GM23248 (cell line): Measurements from ENCODE around the gene CD300A.

Source experiments
- EZH2 ChIP-seq: fragments of 200-600 bp; sonication (generic); IDR thresholded peaks from 2 replicates; pipeline ENCODE4 v1.6.1; 2018; ENCODE audit warnings: antibody characterized with exemption, mild to moderate bottlenecking; ENCODE audit not compliant: insufficient read depth, poor library complexity, severe bottlenecking
- EZH2phosphoT487 ChIP-seq: fragments of 200-600 bp; sonication (generic); IDR thresholded peaks from 2 replicates; pipeline ENCODE4 v1.6.1; 2018; ENCODE audit warnings: antibody characterized with exemption, moderate library complexity, mild to moderate bottlenecking, low read depth; ENCODE audit not compliant: insufficient read depth

DNA sequence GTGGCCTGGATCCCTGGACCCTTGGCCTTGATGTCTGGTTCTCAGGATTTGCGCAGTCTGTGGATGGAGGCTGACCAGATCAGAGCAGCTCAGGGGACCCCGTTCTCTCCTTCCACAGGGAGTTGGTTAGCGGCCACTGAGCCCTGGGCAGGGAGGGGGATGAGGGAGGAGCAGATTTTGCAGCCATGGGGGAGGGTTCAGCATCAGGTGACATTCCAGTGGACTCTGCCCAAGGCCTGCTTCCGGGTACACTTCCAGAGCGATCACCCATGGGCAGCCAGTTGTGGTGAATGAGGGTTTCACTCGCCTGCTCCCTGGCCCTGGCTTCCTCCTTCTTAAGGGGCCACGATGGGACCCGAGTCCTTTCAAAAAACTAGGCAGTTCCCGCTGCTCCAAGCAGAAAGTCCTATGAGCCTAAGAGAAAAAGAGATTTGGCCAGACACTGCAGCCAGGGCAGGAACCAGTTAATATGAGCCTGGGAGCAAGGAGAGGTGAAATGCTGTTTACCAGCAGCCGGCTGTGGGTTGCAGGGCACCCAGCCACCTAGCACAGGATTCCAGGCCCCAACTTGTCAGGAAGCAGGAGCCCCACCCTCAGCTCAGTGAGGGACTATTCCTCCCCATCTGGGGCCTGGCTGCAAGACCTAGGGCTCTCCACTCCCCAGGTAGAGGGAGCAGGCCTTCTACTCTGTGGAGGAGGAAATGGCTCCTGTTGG, 39.2 kb upstream of the CD300A start:
- TF ChIP-seq EZH2 (no peak), EZH2phosphoT487 (no peak)
